HepG2 (cell line): ENCODE results near the gene JAK1. TPM values are rescaled to one million over a fixed set of nuclear protein-coding genes. Genes with fewer than 3 reads are reported as not detected.
A peak's percentile ranks its signal among the peaks of the same experiment; 100 is the strongest.

ENCODE experiments used
- ATF3 ChIP-seq: sonication (generic); formaldehyde crosslinking; IDR thresholded peaks from 2 replicates; pipeline ENCODE4 v1.4.0; 2020; ENCODE audit warnings: missing genetic modification reagents
- BRD4 ChIP-seq: sonication (generic); formaldehyde crosslinking; IDR thresholded peaks from 2 replicates; pipeline ENCODE4 v1.4.0; 2020; ENCODE audit warnings: missing genetic modification reagents
- CCDC6 ChIP-seq: sonication (generic); formaldehyde crosslinking; IDR thresholded peaks from 2 replicates; pipeline ENCODE4 v1.8.1; 2022; ENCODE audit warnings: mild to moderate bottlenecking, missing genetic modification reagents, moderate library complexity
- CHD2 ChIP-seq: IDR thresholded peaks from 2 replicates; pipeline ENCODE4 v1.6.1; 2011; ENCODE audit warnings: low read depth, low read length, improper control_type of control experiment
- FOXK1 ChIP-seq: sonication (generic); formaldehyde crosslinking; IDR thresholded peaks from 2 replicates; pipeline ENCODE4 v1.4.0; 2020; ENCODE audit warnings: low read depth, missing genetic modification reagents, borderline replicate concordance
- FOXO1 ChIP-seq: sonication (generic); formaldehyde crosslinking; IDR thresholded peaks from 2 replicates; pipeline ENCODE4 v1.4.0; 2020; ENCODE audit warnings: missing genetic modification reagents
- HOXA3 ChIP-seq: sonication (generic); formaldehyde crosslinking; IDR thresholded peaks from 2 replicates; pipeline ENCODE4 v1.5.0; 2020; ENCODE audit warnings: missing genetic modification reagents
- HOXA9 ChIP-seq: sonication (generic); formaldehyde crosslinking; IDR thresholded peaks from 2 replicates; pipeline ENCODE4 v1.8.1; 2022; ENCODE audit warnings: missing genetic modification reagents, mild to moderate bottlenecking, moderate library complexity, borderline replicate concordance
- IKZF1 ChIP-seq: fragments of 450-650 bp; IDR thresholded peaks from 2 replicates; pipeline ENCODE4 v1.7.1; 2016
- MNT ChIP-seq: fragments of 450-650 bp; IDR thresholded peaks from 2 replicates; pipeline ENCODE4 v1.6.1; 2016
- MXD4 ChIP-seq: IDR thresholded peaks from 2 replicates; pipeline ENCODE4 v1.6.1; 2016; ENCODE audit warnings: mild to moderate bottlenecking, missing biosample characterization, missing genetic modification reagents
- NRL ChIP-seq: sonication (generic); formaldehyde crosslinking; IDR thresholded peaks from 2 replicates; pipeline ENCODE4 v1.5.0; 2020; ENCODE audit warnings: missing genetic modification reagents, mild to moderate bottlenecking, moderate library complexity, borderline replicate concordance
- RNF219 ChIP-seq: sonication (generic); formaldehyde crosslinking; IDR thresholded peaks from 2 replicates; pipeline ENCODE4 v1.5.0; 2020; ENCODE audit warnings: mild to moderate bottlenecking, missing genetic modification reagents
- TGIF2 ChIP-seq: IDR thresholded peaks from 2 replicates; pipeline ENCODE4 v1.6.1; 2016; ENCODE audit warnings: control low read depth, missing compliant biosample characterization
- ZBTB7A ChIP-seq: sonication (generic); formaldehyde crosslinking; IDR thresholded peaks from 2 replicates; pipeline ENCODE4 v1.8.0; 2022; ENCODE audit warnings: mild to moderate bottlenecking, missing genetic modification reagents
- ZNF720 ChIP-seq: sonication (generic); formaldehyde crosslinking; IDR thresholded peaks from 2 replicates; pipeline ENCODE4 v1.4.0; 2020; ENCODE audit warnings: missing genetic modification reagents
- ZNF773 ChIP-seq: sonication (generic); formaldehyde crosslinking; IDR thresholded peaks from 2 replicates; pipeline ENCODE4 v1.4.0; 2020; ENCODE audit warnings: missing genetic modification reagents, borderline replicate concordance
- ZNF792 ChIP-seq: IDR thresholded peaks from 2 replicates; pipeline ENCODE4 v1.6.1; 2016
- ZNF800 ChIP-seq: sonication (generic); formaldehyde crosslinking; IDR thresholded peaks from 2 replicates; pipeline ENCODE4 v1.4.0; 2020; ENCODE audit warnings: missing genetic modification reagents
- ZSCAN22 ChIP-seq: sonication (generic); formaldehyde crosslinking; IDR thresholded peaks from 2 replicates; pipeline ENCODE4 v1.4.0; 2020; ENCODE audit warnings: mild to moderate bottlenecking, missing genetic modification reagents
- polyA plus RNA-seq, 8 experiments: library from polyadenylated mRNA; depleted of rRNA in 3 of 8; stranded (reverse) in 7 of 8; unstranded in 1 of 8; fragments of >200 nt; fragmentation: Illumina TruSeq in 4 of 8; extraction: Trizol in 4 of 8; gene quantifications; 2 replicates each; pipeline versions ENCODE4 v1.2.1 to v1.2.3, GENCODE V29; 2011 to 2016; ENCODE audit warnings: low read depth in 4 of 8, missing spikeins in 1 of 8, mixed read lengths in 1 of 8; ENCODE audit not compliant: insufficient read depth in 1 of 8
- total RNA-seq, 5 experiments: library from RNA; depleted of rRNA; stranded (reverse); fragments of >200 nt; fragmentation: Illumina TruSeq; extraction: Trizol; gene quantifications; 2 replicates each; pipeline ENCODE4 v1.2.3, GENCODE V29; 2016; ENCODE audit warnings: low read depth in 1 of 5
- TF ChIP-seq, protein P1 (sequence below), 2 experiments: sonication (generic) in 1 of 2; formaldehyde crosslinking in 1 of 2; IDR thresholded peaks; 2 replicates each; pipeline versions ENCODE4 v1.5.1 to v1.6.1; 2011 to 2020; ENCODE audit warnings: borderline replicate concordance in 1 of 2, low read depth in 1 of 2, low read length in 1 of 2, mild to moderate bottlenecking in 1 of 2, missing genetic modification reagents in 1 of 2, moderate library complexity in 1 of 2

The JAK1 gene
- total and polyA plus RNA-seq, 2 of the 13 experiments (the other 11 are each of a cell fraction or from before 2014, with no cell fraction given) = 23.9 to 42.4 TPM

DNA sequence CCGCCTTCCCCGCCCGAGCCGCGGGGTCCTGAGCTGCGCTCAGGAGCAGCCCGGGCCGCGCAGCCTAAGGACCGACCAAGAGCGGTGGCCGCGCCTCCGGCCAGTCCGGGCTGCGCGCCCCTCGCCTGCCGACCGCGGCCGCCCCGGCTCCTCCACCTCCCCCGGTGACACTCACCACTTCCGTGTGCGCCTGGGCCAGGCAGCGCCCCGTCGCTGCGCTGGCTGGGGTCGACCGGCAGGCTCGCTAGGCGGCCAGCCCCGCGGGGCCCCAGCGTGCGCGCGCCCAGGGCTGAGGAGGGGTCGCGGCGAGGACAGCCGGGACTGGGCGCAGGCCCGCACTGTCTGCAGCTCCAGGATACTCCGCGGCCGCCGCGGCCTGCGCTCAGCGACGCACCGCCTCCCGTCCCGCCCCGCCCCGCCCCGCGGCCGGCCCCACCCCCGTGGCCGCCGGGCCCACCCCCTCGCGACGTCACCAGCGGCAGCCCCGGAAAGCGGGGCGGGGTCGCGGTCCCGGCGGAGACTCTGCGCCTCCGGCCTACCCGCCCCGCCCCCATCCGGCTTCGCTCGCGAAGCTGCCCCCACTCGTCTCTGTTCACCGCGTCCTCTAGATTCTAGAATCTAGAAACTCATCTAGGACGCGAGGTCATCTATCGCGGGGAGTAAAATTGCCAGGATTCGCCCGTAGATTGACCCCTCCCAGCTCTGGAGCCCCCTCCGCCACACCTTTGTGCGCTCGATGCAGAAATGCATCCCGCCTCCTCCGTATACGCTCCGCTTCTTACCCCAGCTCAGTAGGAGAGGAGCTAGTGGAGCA, at the start of gene JAK1 (continued):
- TF ChIP-seq ZNF720 (no peak), BRD4 (CRISPR knock-in tag) (no peak), ZNF773 (CRISPR knock-in tag) (peak; percentile 27; the same call in 1 of the 2 replicates), ZBTB7A (CRISPR knock-in tag) (peak; percentile 53; the same call in 1 of the 2 replicates), IKZF1 (no peak), ZNF800 (no peak), HOXA3 (CRISPR knock-in tag) (peak; percentile 71; the same call in 1 of the 2 replicates), ATF3 (CRISPR knock-in tag) (no peak), ZNF792 (CRISPR knock-in tag) (no peak), FOXK1 (no peak), CHD2 (no peak), CCDC6 (CRISPR knock-in tag) (peak; percentile 83), FOXO1 (no peak), MNT (no peak), RNF219 (CRISPR knock-in tag) (no peak), NRL (no peak), HOXA9 (CRISPR knock-in tag) (no peak), ZSCAN22 (CRISPR knock-in tag) (no peak), TGIF2 (CRISPR knock-in tag) (no peak), MXD4 (CRISPR knock-in tag) (no peak)
- TF ChIP-seq, protein P1, sequence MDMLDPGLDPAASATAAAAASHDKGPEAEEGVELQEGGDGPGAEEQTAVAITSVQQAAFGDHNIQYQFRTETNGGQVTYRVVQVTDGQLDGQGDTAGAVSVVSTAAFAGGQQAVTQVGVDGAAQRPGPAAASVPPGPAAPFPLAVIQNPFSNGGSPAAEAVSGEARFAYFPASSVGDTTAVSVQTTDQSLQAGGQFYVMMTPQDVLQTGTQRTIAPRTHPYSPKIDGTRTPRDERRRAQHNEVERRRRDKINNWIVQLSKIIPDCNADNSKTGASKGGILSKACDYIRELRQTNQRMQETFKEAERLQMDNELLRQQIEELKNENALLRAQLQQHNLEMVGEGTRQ (IDR thresholded peaks at IDR 0.05; ENCODE audit: low read depth, low read length) = no peak
- TF ChIP-seq, protein P1 (CRISPR knock-in tag; IDR thresholded peaks at IDR 0.05; ENCODE audit: borderline replicate concordance) = no peak
